Mesenteric fat pad (tissue), 1 donor: ENCODE measurements around the gene CCL11. TPM values are rescaled to one million over a fixed set of nuclear protein-coding genes. Genes with fewer than 3 reads are reported as not detected.
A peak's percentile ranks its signal among the peaks of the same experiment; 100 is the strongest.

Source experiments
- DNase-seq: peaks from one replicate; pipeline ENCODE4 v3.0.0-alpha.2; 2020; ENCODE audit warnings: low spot score
- long read RNA-seq: library from polyadenylated mRNA; unstranded; transcript quantifications from one replicate; pipeline ENCODE4 v2.0.0, GENCODE V29; 2020
- total RNA-seq: library from RNA; stranded (reverse); fragmentation: NEBNext Ultra II Directional; extraction: Animal tissue kit (Norgen Biotek cat#: 25700); gene quantifications from one replicate; pipeline ENCODE4 v1.2.1, GENCODE V29; 2021
- donor health status: DM: yes; HTN: yes; CAD: no.

The CCL11 gene
- 4.0 TPM for total RNA-seq
- long read RNA-seq, partial matches to known transcripts, result 0 of 2 reads
- long read RNA-seq, other reads (novel, unspliced or antisense), result 0 of 2 reads

GRCh38 chr17:34285286-34285792 lies at the start of gene CCL11:
Gene CCL11 (plus strand): TSS chr17:34285742. CDS start chr17:34285809, 67 bp downstream.
- no peak for DNase-seq

- DNase-seq, result no peak
Measured at GRCh38 chr17:34236281-34236892, 49.2 kb upstream of the CCL11 start.

- DNase-seq, result no peak
Measured at GRCh38 chr17:34237458-34237857, 48.1 kb upstream of the CCL11 start.

GRCh38 chr17:34241062-34241461 lies 44.5 kb upstream of the CCL11 start:
- no peak for DNase-seq

GRCh38 chr17:34242587-34243363 lies 42.8 kb upstream of the CCL11 start:
- no peak for DNase-seq

- DNase-seq, result no peak
Measured at GRCh38 chr17:34243364-34244320, 41.9 kb upstream of the CCL11 start.

- DNase-seq, result no peak
Measured at GRCh38 chr17:34245351-34245905, 40.1 kb upstream of the CCL11 start.

GRCh38 chr17:34246446-34246845 lies 39.1 kb upstream of the CCL11 start:
- DNase-seq, result no peak

- no peak for DNase-seq
Measured at GRCh38 chr17:34246881-34247280, 38.7 kb upstream of the CCL11 start.

- no peak for DNase-seq
Measured at GRCh38 chr17:34248511-34249024, 37.0 kb upstream of the CCL11 start.

- DNase-seq, result no peak
Measured at GRCh38 chr17:34249061-34249460, 36.5 kb upstream of the CCL11 start.

- no peak for DNase-seq
Measured at GRCh38 chr17:34249478-34249877, 36.1 kb upstream of the CCL11 start.

- no peak for DNase-seq
Measured at GRCh38 chr17:34251186-34251585, 34.4 kb upstream of the CCL11 start.

GRCh38 chr17:34252095-34252443 lies 33.5 kb upstream of the CCL11 start:
- DNase-seq, result no peak

- peak; percentile 94 for DNase-seq
Measured at GRCh38 chr17:34252444-34253138, 33.0 kb upstream of the CCL11 start.

GRCh38 chr17:34253139-34253525 lies 32.4 kb upstream of the CCL11 start:
- DNase-seq, result no peak

GRCh38 chr17:34254146-34254545 lies 31.4 kb upstream of the CCL11 start:
- no peak for DNase-seq

GRCh38 chr17:34254651-34255380 lies 30.7 kb upstream of the CCL11 start, which contains the start of gene CCL2:
Gene CCL2 (plus strand): TSS chr17:34255285. CDS start chr17:34255350, 65 bp downstream.
- no peak for DNase-seq

GRCh38 chr17:34255381-34255732 lies 30.2 kb upstream of the CCL11 start:
- no peak for DNase-seq

- no peak for DNase-seq
Measured at GRCh38 chr17:34255841-34256240, 29.7 kb upstream of the CCL11 start.
